ENCODE results near the gene GPR156.

DNA sequence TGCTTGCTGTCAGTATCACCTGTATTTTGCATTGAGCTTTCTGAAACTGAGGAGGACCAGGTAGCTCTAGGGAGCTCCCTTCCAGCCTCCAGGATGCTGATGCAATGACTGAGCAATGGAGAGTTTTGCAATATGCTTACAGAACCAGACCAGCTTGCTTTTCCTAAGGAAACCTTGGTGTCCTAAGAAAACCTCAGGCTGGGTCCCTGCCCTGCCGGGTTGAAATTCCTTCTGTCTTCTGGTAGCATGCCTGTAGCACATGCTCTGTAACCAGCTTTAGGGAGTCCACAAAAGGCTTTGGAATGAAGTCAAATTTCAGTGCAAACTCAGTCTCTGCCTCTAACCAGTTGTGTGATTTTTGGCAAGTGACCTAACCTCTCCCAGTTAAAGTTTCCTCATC is 125.0 kb downstream of the GPR156 start:
- TF ChIP-seq EP300 (IDR thresholded peaks at IDR 0.05; ENCODE audit: borderline replicate concordance) (no peak), CEBPB (IDR thresholded peaks at IDR 0.05) (peak; percentile 98)
- TF ChIP-seq, protein P1, sequence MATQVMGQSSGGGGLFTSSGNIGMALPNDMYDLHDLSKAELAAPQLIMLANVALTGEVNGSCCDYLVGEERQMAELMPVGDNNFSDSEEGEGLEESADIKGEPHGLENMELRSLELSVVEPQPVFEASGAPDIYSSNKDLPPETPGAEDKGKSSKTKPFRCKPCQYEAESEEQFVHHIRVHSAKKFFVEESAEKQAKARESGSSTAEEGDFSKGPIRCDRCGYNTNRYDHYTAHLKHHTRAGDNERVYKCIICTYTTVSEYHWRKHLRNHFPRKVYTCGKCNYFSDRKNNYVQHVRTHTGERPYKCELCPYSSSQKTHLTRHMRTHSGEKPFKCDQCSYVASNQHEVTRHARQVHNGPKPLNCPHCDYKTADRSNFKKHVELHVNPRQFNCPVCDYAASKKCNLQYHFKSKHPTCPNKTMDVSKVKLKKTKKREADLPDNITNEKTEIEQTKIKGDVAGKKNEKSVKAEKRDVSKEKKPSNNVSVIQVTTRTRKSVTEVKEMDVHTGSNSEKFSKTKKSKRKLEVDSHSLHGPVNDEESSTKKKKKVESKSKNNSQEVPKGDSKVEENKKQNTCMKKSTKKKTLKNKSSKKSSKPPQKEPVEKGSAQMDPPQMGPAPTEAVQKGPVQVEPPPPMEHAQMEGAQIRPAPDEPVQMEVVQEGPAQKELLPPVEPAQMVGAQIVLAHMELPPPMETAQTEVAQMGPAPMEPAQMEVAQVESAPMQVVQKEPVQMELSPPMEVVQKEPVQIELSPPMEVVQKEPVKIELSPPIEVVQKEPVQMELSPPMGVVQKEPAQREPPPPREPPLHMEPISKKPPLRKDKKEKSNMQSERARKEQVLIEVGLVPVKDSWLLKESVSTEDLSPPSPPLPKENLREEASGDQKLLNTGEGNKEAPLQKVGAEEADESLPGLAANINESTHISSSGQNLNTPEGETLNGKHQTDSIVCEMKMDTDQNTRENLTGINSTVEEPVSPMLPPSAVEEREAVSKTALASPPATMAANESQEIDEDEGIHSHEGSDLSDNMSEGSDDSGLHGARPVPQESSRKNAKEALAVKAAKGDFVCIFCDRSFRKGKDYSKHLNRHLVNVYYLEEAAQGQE (IDR thresholded peaks at IDR 0.05; ENCODE audit: low read depth), result no peak
